PC-3 (cell line): ENCODE data around the gene PLA2G2F. TPM values are rescaled to one million over a fixed set of nuclear protein-coding genes. Genes with fewer than 3 reads are reported as not detected.

Source experiments
- ATAC-seq: fragments of 200-7000 bp; cut with Tn5 transposase; 2 replicates; pipeline ENCODE4 v1.9.1; 2020; ENCODE audit warnings: mild to moderate bottlenecking, moderate library complexity
- BruUV-seq: library from RNA; stranded (reverse); fragments of 400-500 nt; replicated peaks from 2 replicates; lab custom pipeline; 2021; lab: Mats Ljungman, UMichigan
- CTCF ChIA-PET: fragments of 300-600 bp; sonication (Branson Sonifier 250); formaldehyde crosslinking; loops from one replicate; lab custom pipeline; 2022; ENCODE audit warnings: antibody characterized with exemption; lab: Charles Lee
- POLR2A ChIA-PET: fragments of 300-600 bp; sonication (Branson Sonifier 250); formaldehyde crosslinking; loops from one replicate; lab custom pipeline; 2022; ENCODE audit warnings: antibody characterized with exemption; ENCODE audit not compliant: unreplicated experiment; lab: Charles Lee
- DNase-seq: peaks from one replicate; pipeline ENCODE4 v3.0.0-alpha.2; 2015
- H2AFZ ChIP-seq: fragments of 300-600 bp; sonication (generic); 2 replicates; pipeline ENCODE4 v1.6.0; 2016; ENCODE audit warnings: antibody characterized with exemption, low read length
- H3F3A ChIP-seq: fragments of 300-600 bp; sonication (generic); one replicate; pipeline ENCODE4 v1.6.0; 2017; ENCODE audit warnings: antibody characterized with exemption, low read length, control low read depth, mild to moderate bottlenecking; ENCODE audit not compliant: unreplicated experiment
- H3K27ac ChIP-seq: fragments of 300-600 bp; sonication (generic); 2 replicates; pipeline ENCODE4 v1.5.1; 2016; ENCODE audit warnings: mild to moderate bottlenecking, low read length
- H3K27me3 ChIP-seq: fragments of 300-600 bp; sonication (generic); 2 replicates; pipeline ENCODE4 v1.6.1; 2016; ENCODE audit warnings: low read length, mixed read lengths
- H3K36me3 ChIP-seq: fragments of 300-600 bp; sonication (generic); 2 replicates; pipeline ENCODE4 v1.6.1; 2016; ENCODE audit warnings: low read depth, mixed run types, low read length, mixed read lengths
- H3K4me1 ChIP-seq: fragments of 300-600 bp; sonication (generic); 2 replicates; pipeline ENCODE4 v1.5.1; 2016; ENCODE audit warnings: low read length; ENCODE audit not compliant: insufficient read depth
- H3K4me2 ChIP-seq: fragments of 300-600 bp; sonication (generic); 2 replicates; pipeline ENCODE4 v1.6.0; 2016; ENCODE audit warnings: low read length
- H3K4me3 ChIP-seq: fragments of 300-600 bp; sonication (generic); 2 replicates; pipeline ENCODE4 v1.5.1; 2016; ENCODE audit warnings: mild to moderate bottlenecking, low read length, mixed read lengths
- H3K79me2 ChIP-seq: fragments of 300-600 bp; sonication (generic); 2 replicates; pipeline ENCODE4 v1.6.1; 2017; ENCODE audit warnings: low read length, mixed read lengths
- H3K9ac ChIP-seq: fragments of 300-600 bp; sonication (generic); 2 replicates; pipeline ENCODE4 v1.6.0; 2016; ENCODE audit warnings: mild to moderate bottlenecking, low read length
- H3K9me2 ChIP-seq: fragments of 300-600 bp; sonication (generic); replicated peaks from 2 replicates; pipeline ENCODE4 v1.6.1; 2016; ENCODE audit warnings: mixed run types, low read length, mixed read lengths
- H3K9me3 ChIP-seq: fragments of 300-600 bp; sonication (generic); 2 replicates; pipeline ENCODE4 v1.6.1; 2016; ENCODE audit warnings: low read length, mixed read lengths
- H4K20me1 ChIP-seq: fragments of 300-600 bp; sonication (generic); 2 replicates; pipeline ENCODE4 v1.6.1; 2016; ENCODE audit warnings: low read length, mixed read lengths
- CTCF ChIP-seq: fragments of 300-600 bp; sonication (generic); conservative IDR thresholded peaks from 2 replicates; pipeline ENCODE4 v1.5.1; 2017; ENCODE audit warnings: antibody characterized with exemption, low read depth, mild to moderate bottlenecking, low read length
- EZH2 ChIP-seq: fragments of 300-600 bp; sonication (generic); IDR thresholded peaks from one replicate; pipeline ENCODE4 v1.6.1; 2017; ENCODE audit warnings: antibody characterized with exemption, mild to moderate bottlenecking, low read length; ENCODE audit not compliant: unreplicated experiment
- EZH2phosphoT487 ChIP-seq: fragments of 300-600 bp; sonication (generic); IDR thresholded peaks from 2 replicates; pipeline ENCODE4 v1.6.1; 2018; ENCODE audit warnings: mild to moderate bottlenecking, antibody characterized with exemption, low read length, borderline replicate concordance
- intact Hi-C: fragments of 100-400 bp; cut with micrococcal nuclease; formaldehyde crosslinking; loops from 2 replicates; pipeline ENCODE4 v1.9.0; 2023
- total RNA-seq: library from RNA; depleted of rRNA; stranded (reverse); fragments of >200 nt; gene quantifications from 2 replicates; pipeline ENCODE4 v1.2.3, GENCODE V29; 2014

Gene PLA2G2F
- total RNA-seq, 1 experiment from 2014 or later = 0.18 TPM

DNA sequence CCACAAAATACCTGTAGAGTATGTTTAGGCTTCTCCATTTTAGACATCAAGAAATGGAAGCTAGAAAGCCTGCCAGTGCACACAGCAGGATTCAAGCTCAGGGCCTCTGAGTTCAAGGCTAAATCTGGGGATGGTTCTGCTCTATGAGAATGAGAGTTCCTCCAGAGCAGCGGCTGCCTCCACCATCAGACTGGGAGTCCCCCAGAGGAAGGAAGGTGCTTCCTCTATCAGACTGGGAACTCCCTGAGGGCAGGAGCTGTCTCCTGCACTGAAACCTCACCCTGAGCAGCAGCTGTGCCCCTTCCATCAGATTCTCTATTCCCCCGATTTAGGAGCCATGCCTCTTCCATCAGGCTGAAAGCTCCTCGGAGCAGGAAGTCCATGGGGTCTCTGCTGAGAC is 49.0 kb upstream of the PLA2G2F start:
- H2AFZ ChIP-seq = no peak overlapping the region
- H3K9me3 ChIP-seq = no peaks in the 10 kb centered on the region
- intact Hi-C loops = no loop called here
- no peak overlapping the region for H3K27ac ChIP-seq
- H3K9me2 ChIP-seq = no peaks in the 10 kb centered on the region
- no TSS peak for BruUV-seq
- DNase-seq (no peak), ATAC-seq (no peak)
- ChIA-PET CTCF (no interaction called here), POLR2A (no interaction called here)
- H3F3A ChIP-seq = no peaks in the 10 kb centered on the region
- H3K9ac ChIP-seq = no peak overlapping the region
- peaks cover 15% of the 10 kb centered on the region; the same call in 1 of the 2 replicates for H3K27me3 ChIP-seq
- no peak overlapping the region for H3K4me2 ChIP-seq
- H3K79me2 ChIP-seq = no peaks in the 10 kb centered on the region
- TF ChIP-seq EZH2 (no peak), EZH2phosphoT487 (no peak), CTCF (no peak)
- H4K20me1 ChIP-seq = no peaks in the 10 kb centered on the region
- H3K4me3 ChIP-seq = no peak overlapping the region
- H3K4me1 ChIP-seq = no peaks in the 10 kb centered on the region
- H3K36me3 ChIP-seq = no peaks in the 10 kb centered on the region

DNA sequence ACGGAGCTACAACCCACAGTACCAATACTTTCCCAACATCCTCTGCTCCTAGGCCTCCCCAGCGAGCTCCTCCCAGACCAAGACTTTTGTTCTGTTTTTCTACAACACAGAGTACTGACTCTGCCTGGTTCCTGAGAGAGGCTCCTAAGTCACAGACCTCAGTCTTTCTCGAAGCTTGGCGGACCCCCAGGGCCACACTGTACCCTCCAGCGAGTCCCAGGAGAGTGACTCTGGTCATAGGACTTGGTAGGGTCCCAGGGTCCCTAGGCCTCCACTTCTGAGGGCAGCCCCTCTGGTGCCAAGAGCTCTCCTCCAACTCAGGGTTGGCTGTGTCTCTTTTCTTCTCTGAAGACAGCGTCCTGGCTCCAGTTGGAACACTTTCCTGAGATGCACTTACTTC is 48.5 kb upstream of the PLA2G2F start:
- H3K9me3 ChIP-seq = no peaks in the 10 kb centered on the region
- BruUV-seq = no TSS peak
- no peak overlapping the region for H3K27ac ChIP-seq
- ChIA-PET CTCF (no interaction called here), POLR2A (no interaction called here)
- TF ChIP-seq CTCF = no peak
- no peak for TF ChIP-seq EZH2
- no peak for TF ChIP-seq EZH2phosphoT487
- intact Hi-C loops = no loop called here
- no peaks in the 10 kb centered on the region for H3K9me2 ChIP-seq
- no peak overlapping the region for H3K4me3 ChIP-seq
- H3K79me2 ChIP-seq = no peaks in the 10 kb centered on the region
- H4K20me1 ChIP-seq = no peaks in the 10 kb centered on the region
- H3K4me2 ChIP-seq = no peak overlapping the region
- H3K9ac ChIP-seq = no peak overlapping the region
- DNase-seq = no peak
- no peaks in the 10 kb centered on the region for H3K4me1 ChIP-seq
- H3K27me3 ChIP-seq = peaks cover 15% of the 10 kb centered on the region; the same call in 1 of the 2 replicates
- H2AFZ ChIP-seq = no peak overlapping the region
- no peaks in the 10 kb centered on the region for H3F3A ChIP-seq
- no peaks in the 10 kb centered on the region for H3K36me3 ChIP-seq
- no peak for ATAC-seq

GRCh38 chr1:20093303-20093702 is 45.8 kb upstream of the PLA2G2F start:
- H2AFZ ChIP-seq = no peak overlapping the region
- ATAC-seq (no peak), DNase-seq (no peak)
- no peak overlapping the region for H3K27ac ChIP-seq
- no peaks in the 10 kb centered on the region for H3F3A ChIP-seq
- H3K79me2 ChIP-seq = no peaks in the 10 kb centered on the region
- H3K27me3 ChIP-seq = peaks cover 15% of the 10 kb centered on the region; the same call in 1 of the 2 replicates
- no TSS peak for BruUV-seq
- ChIA-PET POLR2A (no interaction called here), CTCF (no interaction called here)
- H3K4me3 ChIP-seq = no peak overlapping the region
- intact Hi-C loops = no loop called here
- H3K9me2 ChIP-seq = no peaks in the 10 kb centered on the region
- TF ChIP-seq EZH2phosphoT487 (no peak), EZH2 (no peak), CTCF (no peak)
- H4K20me1 ChIP-seq = no peaks in the 10 kb centered on the region
- H3K9me3 ChIP-seq = no peaks in the 10 kb centered on the region
- no peaks in the 10 kb centered on the region for H3K4me1 ChIP-seq
- no peak overlapping the region for H3K4me2 ChIP-seq
- H3K36me3 ChIP-seq = no peaks in the 10 kb centered on the region
- H3K9ac ChIP-seq = no peak overlapping the region
